Kidney (tissue), 14 donors: ENCODE data around the gene ZNF91. TPM values are rescaled to one million over a fixed set of nuclear protein-coding genes. Genes with fewer than 3 reads are reported as not detected.

Experiments used
- DNase-seq, 5 donors: peaks; one replicate each; pipeline ENCODE4 v3.0.0-alpha.2; 2013 to 2020
- FAIRE-seq: peaks from 2 replicates; lab custom pipeline; 2012; peaks lifted over from hg19 to GRCh38; lab: Jason Lieb, UNC
- H3K27ac ChIP-seq, 2 donors: one replicate each; pipeline ENCODE4 v1.7.0; 2013; ENCODE audit warnings: low read depth in 2 of 2, low read length in 2 of 2, inconsistent platforms in 1 of 2
- H3K27me3 ChIP-seq: one replicate; pipeline ENCODE4 v1.7.1; 2013; ENCODE audit warnings: low read length, inconsistent platforms; ENCODE audit not compliant: control insufficient read depth, insufficient read depth
- H3K36me3 ChIP-seq, 3 donors: one replicate each; pipeline versions ENCODE4 v1.7.0 to v1.7.1; 2013; ENCODE audit warnings: low read length in 3 of 3, control low read depth in 1 of 3, inconsistent platforms in 1 of 3; ENCODE audit not compliant: insufficient read depth in 3 of 3, control insufficient read depth in 2 of 3
- H3K4me1 ChIP-seq, 3 donors: one replicate each; pipeline versions ENCODE4 v1.7.0 to v1.7.1; 2013; ENCODE audit warnings: low read length in 3 of 3, inconsistent platforms in 1 of 3, low read depth in 1 of 3; ENCODE audit not compliant: control insufficient read depth in 2 of 3, insufficient read depth in 2 of 3
- H3K4me3 ChIP-seq, 3 donors: one replicate each; pipeline versions ENCODE4 v1.7.0 to v1.8.1; 2013; ENCODE audit warnings: low read length in 3 of 3, control low read depth in 1 of 3, inconsistent platforms in 1 of 3
- H3K9ac ChIP-seq, 3 donors: one replicate each; pipeline versions ENCODE4 v1.7.0 to v1.7.1; 2013; ENCODE audit warnings: low read length in 3 of 3, control low read depth in 1 of 3, inconsistent platforms in 1 of 3
- H3K9me3 ChIP-seq, 3 donors: one replicate each; pipeline versions ENCODE4 v1.7.0 to v1.7.1; 2013; ENCODE audit warnings: low read length in 3 of 3, control low read depth in 1 of 3, inconsistent platforms in 1 of 3; ENCODE audit not compliant: control insufficient read depth in 2 of 3, insufficient read depth in 1 of 3
- CTCF ChIP-seq: IDR thresholded peaks from 3 replicates; pipeline ENCODE4 v1.5.1; 2012; ENCODE audit warnings: mild to moderate bottlenecking, moderate library complexity, borderline replicate concordance; ENCODE audit not compliant: insufficient read depth; ENCODE audit errors: extremely low read depth
- intact Hi-C: fragments of 100-400 bp; cut with DNase I; formaldehyde crosslinking; loops from one replicate; pipeline ENCODE4 v1.11.1; 2022
- polyA plus RNA-seq: library from polyadenylated mRNA; stranded (reverse); fragments of 350-450 nt; fragmentation: Illumina TruSeq; extraction: RNeasy Lipid Tissue Mini Kit (QIAGEN cat#74804); gene quantifications from one replicate; pipeline ENCODE4 v1.2.3, GENCODE V29; 2014; ENCODE audit warnings: low read depth, low replicate concordance; ENCODE audit not compliant: insufficient read depth
- total RNA-seq: library from RNA; stranded (reverse); fragmentation: NEBNext Ultra II Directional; extraction: Animal tissue kit (Norgen Biotek cat#: 25700); gene quantifications from one replicate; pipeline ENCODE4 v1.2.1, GENCODE V29; 2021
- donor health status: control.
- donor health status: control.
- donor health status: control.
- donor health status: control.
- donor health status: control.
- donor health status: DM: yes; HTN: yes; CAD: no.
- donor health status: Normal renal cell carcinoma (clear cell type).

ZNF91 gene
- total and polyA plus RNA-seq, 2 donors from 2014 or later = 16.3 to 68.5 TPM

GRCh38 chr19:23410155-23410554 lies 14.9 kb upstream of the ZNF91 start:
- H3K36me3 ChIP-seq = no peaks in the 10 kb centered on the region
- no peak for TF ChIP-seq CTCF
- FAIRE-seq = no peak
- no peaks in the 10 kb centered on the region for H3K9me3 ChIP-seq
- H3K9ac ChIP-seq = no peak overlapping the region
- no peak for DNase-seq
- no peaks in the 10 kb centered on the region for H3K4me1 ChIP-seq
- no peak overlapping the region for H3K27ac ChIP-seq
- H3K27me3 ChIP-seq = no peaks in the 10 kb centered on the region
- no peak overlapping the region for H3K4me3 ChIP-seq
- intact Hi-C loops = no loop called here

GRCh38 chr19:23409392-23410048 lies 14.2 kb upstream of the ZNF91 start:
- Histone ChIP-seq H3K27me3 (no peaks in the 10 kb centered on the region), H3K36me3 (no peaks in the 10 kb centered on the region), H3K27ac (no peak overlapping the region), H3K9me3 (no peaks in the 10 kb centered on the region), H3K9ac (no peak overlapping the region), H3K4me3 (no peak overlapping the region), H3K4me1 (no peaks in the 10 kb centered on the region)
- DNase-seq (no peak), FAIRE-seq (no peak)
- intact Hi-C loops = no loop called here
- TF ChIP-seq CTCF = no peak

GRCh38 chr19:23407616-23408133 lies 12.4 kb upstream of the ZNF91 start:
- Histone ChIP-seq H3K4me1 (no peaks in the 10 kb centered on the region), H3K4me3 (no peak overlapping the region), H3K9me3 (no peaks in the 10 kb centered on the region), H3K27me3 (no peaks in the 10 kb centered on the region), H3K36me3 (no peaks in the 10 kb centered on the region), H3K27ac (no peak overlapping the region), H3K9ac (no peak overlapping the region)
- no peak for FAIRE-seq
- intact Hi-C loops = no loop called here
- no peak for TF ChIP-seq CTCF
- DNase-seq = no peak
